Activated T-helper 1 cell treated with anti-CD3 and anti-CD28 coated beads, Interleukin-12 subunit alpha, Interleukin-12 subunit beta, Interleukin-2, Interleukin-4 antibody, amounts not matched to agents 30 ng/mL and 10 ng/mL and 1 ng/mL, durations not matched to agents 14 hours and 24 hours and 36 hours (primary cell): ENCODE data around the gene ORC5. TPM values are rescaled to one million over a fixed set of nuclear protein-coding genes. Genes with fewer than 3 reads are reported as not detected.

ENCODE experiments used
- DNase-seq: peaks from one replicate; pipeline ENCODE4 v3.0.0; 2021; ENCODE audit warnings: low spot score
- H3K27ac Mint-ChIP-seq: one replicate; pipeline ENCODE4 v1.8.0; 2021; ENCODE audit warnings: mild to moderate bottlenecking, mixed read lengths
- H3K27me3 Mint-ChIP-seq: one replicate; pipeline ENCODE4 v1.8.0; 2022; ENCODE audit warnings: mild to moderate bottlenecking, moderate library complexity, mixed read lengths; ENCODE audit not compliant: insufficient read depth
- H3K36me3 Mint-ChIP-seq: one replicate; pipeline ENCODE4 v1.8.0; 2021; ENCODE audit warnings: low read depth, mixed read lengths
- H3K4me1 Mint-ChIP-seq: one replicate; pipeline ENCODE4 v1.8.0; 2021; ENCODE audit warnings: low read depth, mixed read lengths
- H3K4me3 Mint-ChIP-seq: one replicate; pipeline ENCODE4 v1.8.0; 2021; ENCODE audit warnings: mild to moderate bottlenecking, moderate library complexity, mixed read lengths
- H3K9me3 Mint-ChIP-seq: one replicate; pipeline ENCODE4 v1.8.0; 2021; ENCODE audit warnings: mixed read lengths
- intact Hi-C: fragments of 100-400 bp; cut with micrococcal nuclease; formaldehyde crosslinking; loops from one replicate; pipeline ENCODE4 v1.15.1; 2024
- total RNA-seq: library from RNA; stranded (reverse); gene quantifications from 2 replicates; pipeline ENCODE4 v1.2.3, GENCODE V29; 2022

The ORC5 gene
- total RNA-seq, 1 donor from 2014 or later, result 32.5 TPM

GRCh38 chr7:104176332-104176731 is 31.5 kb downstream of the ORC5 start:
- Mint-ChIP-seq H3K27me3 (no peaks in the 10 kb centered on the region), H3K36me3 (peaks cover 40% of the 10 kb centered on the region), H3K4me3 (no peak overlapping the region), H3K27ac (no peak overlapping the region), H3K9me3 (peaks cover 13% of the 10 kb centered on the region), H3K4me1 (no peaks in the 10 kb centered on the region)
- intact Hi-C loops, result no loop called here
- DNase-seq, result no peak

GRCh38 chr7:104175361-104175984 is 32.3 kb downstream of the ORC5 start:
- H3K4me3 Mint-ChIP-seq, result no peak overlapping the region
- H3K9me3 Mint-ChIP-seq, result peaks cover 13% of the 10 kb centered on the region
- DNase-seq, result no peak
- no peaks in the 10 kb centered on the region for H3K27me3 Mint-ChIP-seq
- H3K36me3 Mint-ChIP-seq, result peaks cover 41% of the 10 kb centered on the region
- H3K4me1 Mint-ChIP-seq, result no peaks in the 10 kb centered on the region
- intact Hi-C loops, result no loop called here
- H3K27ac Mint-ChIP-seq, result no peak overlapping the region

GRCh38 chr7:104174798-104175197 is 33.0 kb downstream of the ORC5 start:
- intact Hi-C loops, result no loop called here
- H3K27me3 Mint-ChIP-seq, result no peaks in the 10 kb centered on the region
- no peak for DNase-seq
- peaks cover 8% of the 10 kb centered on the region for H3K9me3 Mint-ChIP-seq
- no peak overlapping the region for H3K4me3 Mint-ChIP-seq
- H3K27ac Mint-ChIP-seq, result no peak overlapping the region
- H3K36me3 Mint-ChIP-seq, result peaks cover 40% of the 10 kb centered on the region
- no peaks in the 10 kb centered on the region for H3K4me1 Mint-ChIP-seq

GRCh38 chr7:104162081-104162480 is 45.7 kb downstream of the ORC5 start:
- no peaks in the 10 kb centered on the region for H3K27me3 Mint-ChIP-seq
- no peak for DNase-seq
- H3K9me3 Mint-ChIP-seq, result no peaks in the 10 kb centered on the region
- intact Hi-C loops, result no loop called here
- no peak overlapping the region for H3K4me3 Mint-ChIP-seq
- H3K4me1 Mint-ChIP-seq, result no peaks in the 10 kb centered on the region
- H3K27ac Mint-ChIP-seq, result no peak overlapping the region
- peaks cover 12% of the 10 kb centered on the region for H3K36me3 Mint-ChIP-seq

GRCh38 chr7:104161244-104161643 is 46.6 kb downstream of the ORC5 start:
- no peak overlapping the region for H3K27ac Mint-ChIP-seq
- H3K4me1 Mint-ChIP-seq, result no peaks in the 10 kb centered on the region
- DNase-seq, result no peak
- peaks cover 10% of the 10 kb centered on the region for H3K36me3 Mint-ChIP-seq
- no peak overlapping the region for H3K4me3 Mint-ChIP-seq
- no peaks in the 10 kb centered on the region for H3K27me3 Mint-ChIP-seq
- no peaks in the 10 kb centered on the region for H3K9me3 Mint-ChIP-seq
- intact Hi-C loops, result no loop called here

GRCh38 chr7:104160375-104160774 is 47.4 kb downstream of the ORC5 start:
- no peaks in the 10 kb centered on the region for H3K9me3 Mint-ChIP-seq
- intact Hi-C loops, result loop anchor here (1.0 kb wide), 1 partner anchor 587 kb away; no protein-coding TSS in a partner anchor
- H3K4me3 Mint-ChIP-seq, result no peak overlapping the region
- H3K27ac Mint-ChIP-seq, result no peak overlapping the region
- H3K36me3 Mint-ChIP-seq, result peaks cover 8% of the 10 kb centered on the region
- DNase-seq, result no peak
- H3K4me1 Mint-ChIP-seq, result no peaks in the 10 kb centered on the region
- no peaks in the 10 kb centered on the region for H3K27me3 Mint-ChIP-seq

GRCh38 chr7:104156842-104157277 is 51.0 kb downstream of the ORC5 start:
- H3K4me1 Mint-ChIP-seq, result no peaks in the 10 kb centered on the region
- no peak overlapping the region for H3K27ac Mint-ChIP-seq
- intact Hi-C loops, result loop anchor here (1.0 to 5.0 kb wide), 6 partner anchors 20 to 860 kb away; partner anchors contain the start of genes PMPCB and SLC26A5
- no peaks in the 10 kb centered on the region for H3K9me3 Mint-ChIP-seq
- DNase-seq, result no peak
- H3K36me3 Mint-ChIP-seq, result peaks cover 5% of the 10 kb centered on the region
- no peak overlapping the region for H3K4me3 Mint-ChIP-seq
- H3K27me3 Mint-ChIP-seq, result no peaks in the 10 kb centered on the region

GRCh38 chr7:104153287-104153686 is 54.5 kb downstream of the ORC5 start:
- Mint-ChIP-seq H3K27me3 (no peaks in the 10 kb centered on the region), H3K4me1 (no peaks in the 10 kb centered on the region), H3K9me3 (no peaks in the 10 kb centered on the region), H3K27ac (no peak overlapping the region), H3K4me3 (no peak overlapping the region), H3K36me3 (no peaks in the 10 kb centered on the region)
- intact Hi-C loops, result no loop called here
- no peak for DNase-seq

- Mint-ChIP-seq H3K4me3 (no peak overlapping the region), H3K36me3 (no peaks in the 10 kb centered on the region), H3K9me3 (no peaks in the 10 kb centered on the region), H3K27ac (no peak overlapping the region), H3K27me3 (no peaks in the 10 kb centered on the region), H3K4me1 (no peaks in the 10 kb centered on the region)
- intact Hi-C loops, result no loop called here
- no peak for DNase-seq
Observed at GRCh38 chr7:104152468-104152867, 55.3 kb downstream of the ORC5 start.

- H3K27ac Mint-ChIP-seq, result no peak overlapping the region
- no peaks in the 10 kb centered on the region for H3K4me1 Mint-ChIP-seq
- DNase-seq, result no peak
- H3K36me3 Mint-ChIP-seq, result no peaks in the 10 kb centered on the region
- H3K27me3 Mint-ChIP-seq, result no peaks in the 10 kb centered on the region
- no peaks in the 10 kb centered on the region for H3K9me3 Mint-ChIP-seq
- intact Hi-C loops, result no loop called here
- H3K4me3 Mint-ChIP-seq, result no peak overlapping the region
Observed at GRCh38 chr7:104150470-104150869, 57.3 kb downstream of the ORC5 start.

- Mint-ChIP-seq H3K27ac (no peak overlapping the region), H3K9me3 (no peaks in the 10 kb centered on the region), H3K4me1 (no peaks in the 10 kb centered on the region), H3K27me3 (no peaks in the 10 kb centered on the region), H3K36me3 (no peaks in the 10 kb centered on the region), H3K4me3 (no peak overlapping the region)
- intact Hi-C loops, result loop anchor here (10.0 kb wide), 1 partner anchor 1055 kb away; no protein-coding TSS in a partner anchor
- no peak for DNase-seq
Observed at GRCh38 chr7:104149822-104150221, 58.0 kb downstream of the ORC5 start.

GRCh38 chr7:104142147-104142546 is 65.7 kb downstream of the ORC5 start:
- H3K4me1 Mint-ChIP-seq, result no peaks in the 10 kb centered on the region
- intact Hi-C loops, result loop anchor here (10.0 kb wide), 1 partner anchor 1063 kb away; no protein-coding TSS in a partner anchor
- no peaks in the 10 kb centered on the region for H3K9me3 Mint-ChIP-seq
- no peak overlapping the region for H3K4me3 Mint-ChIP-seq
- H3K27ac Mint-ChIP-seq, result no peak overlapping the region
- H3K27me3 Mint-ChIP-seq, result no peaks in the 10 kb centered on the region
- DNase-seq, result no peak
- peaks cover 3% of the 10 kb centered on the region for H3K36me3 Mint-ChIP-seq

- peaks cover 7% of the 10 kb centered on the region for H3K36me3 Mint-ChIP-seq
- intact Hi-C loops, result loop anchor here (2.0 kb wide), 1 partner anchor 19 kb away; no protein-coding TSS in a partner anchor
Observed at GRCh38 chr7:104137971-104138370, 69.8 kb downstream of the ORC5 start.

More at GRCh38 chr7:104137971-104138370, 69.8 kb downstream of the ORC5 start:
- Mint-ChIP-seq H3K27ac (no peak overlapping the region), H3K4me3 (no peak overlapping the region), H3K27me3 (no peaks in the 10 kb centered on the region), H3K9me3 (no peaks in the 10 kb centered on the region), H3K4me1 (peaks cover 9% of the 10 kb centered on the region)
- no peak for DNase-seq
